GM18873 (cell line): ENCODE results near the gene PITPNM2.

Source experiments
- ATAC-seq: cut with Tn5 transposase; IDR thresholded peaks from one replicate; pipeline ENCODE4 v1.9.1; 2021; ENCODE audit warnings: mild to moderate bottlenecking, moderate library complexity, moderate number of reproducible peaks; ENCODE audit not compliant: unreplicated experiment, low FRiP score

PITPNM2 gene

GRCh38 chr12:123145211-123145610 lies 5.7 kb downstream of the PITPNM2 start:
- no peak for ATAC-seq

GRCh38 chr12:123143736-123144461 lies 7.0 kb downstream of the PITPNM2 start:
- ATAC-seq, result no peak

- no peak for ATAC-seq
Observed at GRCh38 chr12:123142921-123143735, 7.8 kb downstream of the PITPNM2 start.

GRCh38 chr12:123142518-123142840 lies 8.4 kb downstream of the PITPNM2 start:
- ATAC-seq, result no peak

- ATAC-seq, result no peak
Observed at GRCh38 chr12:123141615-123142517, 9.0 kb downstream of the PITPNM2 start.

GRCh38 chr12:123140676-123141614 lies 9.9 kb downstream of the PITPNM2 start:
- ATAC-seq, result no peak

- ATAC-seq, result no peak
Observed at GRCh38 chr12:123139926-123140675, 10.8 kb downstream of the PITPNM2 start.

- no peak for ATAC-seq
Observed at GRCh38 chr12:123135688-123136087, 15.2 kb downstream of the PITPNM2 start.

GRCh38 chr12:123134826-123135225 lies 16.1 kb downstream of the PITPNM2 start:
- no peak for ATAC-seq

GRCh38 chr12:123134271-123134671 lies 16.6 kb downstream of the PITPNM2 start:
- no peak for ATAC-seq

GRCh38 chr12:123133701-123134100 lies 17.2 kb downstream of the PITPNM2 start:
- ATAC-seq, result no peak

GRCh38 chr12:123132951-123133619 lies 17.8 kb downstream of the PITPNM2 start:
- ATAC-seq, result no peak

- ATAC-seq, result no peak
Observed at GRCh38 chr12:123131879-123132402, 18.9 kb downstream of the PITPNM2 start.

GRCh38 chr12:123131291-123131832 lies 19.5 kb downstream of the PITPNM2 start:
- no peak for ATAC-seq

GRCh38 chr12:123129621-123130020 lies 21.3 kb downstream of the PITPNM2 start:
- no peak for ATAC-seq

- ATAC-seq, result no peak
Observed at GRCh38 chr12:123127182-123127495, 23.8 kb downstream of the PITPNM2 start.

GRCh38 chr12:123126294-123127181 lies 24.4 kb downstream of the PITPNM2 start:
- no peak for ATAC-seq
